Upper lobe of left lung (tissue), 4 donors: Measurements from ENCODE around the gene NR3C2.

ENCODE experiments used
- EP300 ChIP-seq, 4 donors: sonication (generic); formaldehyde crosslinking; IDR thresholded peaks; one replicate each; pipeline ENCODE4 v1.5.1; 2017; ENCODE audit warnings: antibody characterized with exemption in 4 of 4, control low read depth in 2 of 4
- POLR2A ChIP-seq, 4 donors: fragments of 450-650 bp; IDR thresholded peaks; one replicate each; pipeline ENCODE4 v1.5.1; 2016 to 2017; ENCODE audit warnings: antibody characterized with exemption in 4 of 4, mild to moderate bottlenecking in 2 of 4
- POLR2AphosphoS5 ChIP-seq, 2 donors: sonication (generic); formaldehyde crosslinking; IDR thresholded peaks; one replicate each; pipeline ENCODE4 v1.5.1; 2017; ENCODE audit warnings: antibody characterized with exemption in 2 of 2
- TF ChIP-seq, protein P1 (sequence below), 6 experiments: fragments of 450-650 bp in 4 of 6; fragments of 200-600 bp in 2 of 6; sonication (generic) in 2 of 6; IDR thresholded peaks; one replicate each; pipeline ENCODE4 v1.5.1; 2016 to 2019; ENCODE audit warnings: antibody characterized with exemption in 6 of 6

- TF ChIP-seq POLR2AphosphoS5 (IDR thresholded peaks at IDR 0.05) (no peak), POLR2A (IDR thresholded peaks at IDR 0.05) (no peak), EP300 (IDR thresholded peaks at IDR 0.05) (no peak)
- TF ChIP-seq, protein P1, sequence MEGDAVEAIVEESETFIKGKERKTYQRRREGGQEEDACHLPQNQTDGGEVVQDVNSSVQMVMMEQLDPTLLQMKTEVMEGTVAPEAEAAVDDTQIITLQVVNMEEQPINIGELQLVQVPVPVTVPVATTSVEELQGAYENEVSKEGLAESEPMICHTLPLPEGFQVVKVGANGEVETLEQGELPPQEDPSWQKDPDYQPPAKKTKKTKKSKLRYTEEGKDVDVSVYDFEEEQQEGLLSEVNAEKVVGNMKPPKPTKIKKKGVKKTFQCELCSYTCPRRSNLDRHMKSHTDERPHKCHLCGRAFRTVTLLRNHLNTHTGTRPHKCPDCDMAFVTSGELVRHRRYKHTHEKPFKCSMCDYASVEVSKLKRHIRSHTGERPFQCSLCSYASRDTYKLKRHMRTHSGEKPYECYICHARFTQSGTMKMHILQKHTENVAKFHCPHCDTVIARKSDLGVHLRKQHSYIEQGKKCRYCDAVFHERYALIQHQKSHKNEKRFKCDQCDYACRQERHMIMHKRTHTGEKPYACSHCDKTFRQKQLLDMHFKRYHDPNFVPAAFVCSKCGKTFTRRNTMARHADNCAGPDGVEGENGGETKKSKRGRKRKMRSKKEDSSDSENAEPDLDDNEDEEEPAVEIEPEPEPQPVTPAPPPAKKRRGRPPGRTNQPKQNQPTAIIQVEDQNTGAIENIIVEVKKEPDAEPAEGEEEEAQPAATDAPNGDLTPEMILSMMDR (IDR thresholded peaks at IDR 0.05), result no peak
These were observed 51.9 kb downstream of the NR3C2 start for GRCh38 chr4:148390311-148390710.
